Prostate gland (tissue), 2 donors: ENCODE measurements around the gene DNAAF8.

ENCODE experiments used
- POLR2A ChIP-seq: fragments of 450-650 bp; IDR thresholded peaks from one replicate; pipeline ENCODE4 v1.6.1; 2016; ENCODE audit warnings: antibody characterized with exemption, mild to moderate bottlenecking
- POLR2AphosphoS5 ChIP-seq: sonication (generic); formaldehyde crosslinking; IDR thresholded peaks from one replicate; pipeline ENCODE4 v1.6.1; 2017; ENCODE audit warnings: antibody characterized with exemption
- TF ChIP-seq, protein P1 (sequence below), 4 experiments: fragments of 200-600 bp in 2 of 4; fragments of 450-650 bp in 2 of 4; sonication (generic) in 2 of 4; IDR thresholded peaks; 1 replicate in 3 of 4; 2 replicates in 1 of 4; pipeline ENCODE4 v1.5.1; 2016 to 2019; ENCODE audit warnings: antibody characterized with exemption in 4 of 4, mild to moderate bottlenecking in 2 of 4, moderate library complexity in 2 of 4

GRCh38 chr16:4755687-4756086 lies 21.4 kb downstream of the DNAAF8 start:
- TF ChIP-seq POLR2AphosphoS5 (peak; percentile 28), POLR2A (no peak)
- TF ChIP-seq, protein P1, sequence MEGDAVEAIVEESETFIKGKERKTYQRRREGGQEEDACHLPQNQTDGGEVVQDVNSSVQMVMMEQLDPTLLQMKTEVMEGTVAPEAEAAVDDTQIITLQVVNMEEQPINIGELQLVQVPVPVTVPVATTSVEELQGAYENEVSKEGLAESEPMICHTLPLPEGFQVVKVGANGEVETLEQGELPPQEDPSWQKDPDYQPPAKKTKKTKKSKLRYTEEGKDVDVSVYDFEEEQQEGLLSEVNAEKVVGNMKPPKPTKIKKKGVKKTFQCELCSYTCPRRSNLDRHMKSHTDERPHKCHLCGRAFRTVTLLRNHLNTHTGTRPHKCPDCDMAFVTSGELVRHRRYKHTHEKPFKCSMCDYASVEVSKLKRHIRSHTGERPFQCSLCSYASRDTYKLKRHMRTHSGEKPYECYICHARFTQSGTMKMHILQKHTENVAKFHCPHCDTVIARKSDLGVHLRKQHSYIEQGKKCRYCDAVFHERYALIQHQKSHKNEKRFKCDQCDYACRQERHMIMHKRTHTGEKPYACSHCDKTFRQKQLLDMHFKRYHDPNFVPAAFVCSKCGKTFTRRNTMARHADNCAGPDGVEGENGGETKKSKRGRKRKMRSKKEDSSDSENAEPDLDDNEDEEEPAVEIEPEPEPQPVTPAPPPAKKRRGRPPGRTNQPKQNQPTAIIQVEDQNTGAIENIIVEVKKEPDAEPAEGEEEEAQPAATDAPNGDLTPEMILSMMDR (IDR thresholded peaks at IDR 0.05): no peak
